CD14-positive monocyte (primary cell): ENCODE results near the gene ZCCHC14. TPM values are rescaled to one million over a fixed set of nuclear protein-coding genes. Genes with fewer than 3 reads are reported as not detected.

Experiments used
- DNase-seq, 3 donors: peaks; one replicate each; pipeline ENCODE4 v3.0.0-alpha.2; 2011 to 2022
- H2AFZ ChIP-seq: 2 replicates; pipeline ENCODE4 v1.6.0; 2012; ENCODE audit warnings: mild to moderate bottlenecking, low read depth, low read length, inconsistent platforms; ENCODE audit not compliant: insufficient read depth, poor library complexity, severe bottlenecking
- H3K27ac ChIP-seq, 2 donors: 1 replicate in 1 of 2; 2 replicates in 1 of 2; pipeline ENCODE4 v1.5.1; 2012 to 2013; ENCODE audit warnings: low read length in 2 of 2, control low read depth in 1 of 2, inconsistent platforms in 1 of 2, low read depth in 1 of 2, mild to moderate bottlenecking in 1 of 2
- H3K27me3 ChIP-seq, 2 donors: one replicate each; pipeline versions ENCODE4 v1.6.0 to v1.6.1; 2011 to 2013; ENCODE audit warnings: low read length in 2 of 2; ENCODE audit not compliant: control insufficient read depth in 2 of 2, insufficient read depth in 2 of 2
- H3K36me3 ChIP-seq, 2 donors: replicated peaks in 1 of 2; 1 replicate in 1 of 2; 2 replicates in 1 of 2; pipeline versions ENCODE4 v1.5.1 to v1.6.1; 2012 to 2013; ENCODE audit warnings: low read length in 2 of 2, control low read depth in 1 of 2, inconsistent platforms in 1 of 2, mild to moderate bottlenecking in 1 of 2; ENCODE audit not compliant: insufficient read depth in 2 of 2, control insufficient read depth in 1 of 2
- H3K4me1 ChIP-seq, 2 donors: 1 replicate in 1 of 2; 2 replicates in 1 of 2; pipeline versions ENCODE4 v1.5.1 to v1.6.1; 2012 to 2013; ENCODE audit warnings: low read length in 2 of 2, control low read depth in 1 of 2, inconsistent platforms in 1 of 2, mild to moderate bottlenecking in 1 of 2, moderate library complexity in 1 of 2; ENCODE audit not compliant: insufficient read depth in 2 of 2, control insufficient read depth in 1 of 2
- H3K4me2 ChIP-seq: replicated peaks from 2 replicates; pipeline ENCODE3; 2012; ENCODE audit warnings: low read length, moderate library complexity, mild to moderate bottlenecking; ENCODE audit not compliant: poor library complexity, severe bottlenecking; ENCODE audit errors: extremely low read depth
- H3K4me3 ChIP-seq, 3 experiments: fragments of 200-600 bp in 1 of 3; sonication (generic) in 1 of 3; replicated peaks in 1 of 3; 1 replicate in 2 of 3; 2 replicates in 1 of 3; pipeline ENCODE4 v1.5.1; 2011 to 2013; ENCODE audit warnings: low read length in 3 of 3, mild to moderate bottlenecking in 3 of 3, control low read depth in 2 of 3, low read depth in 2 of 3, inconsistent platforms in 1 of 3, moderate library complexity in 1 of 3
- H3K79me2 ChIP-seq: 2 replicates; pipeline ENCODE4 v1.6.0; 2012; ENCODE audit warnings: mild to moderate bottlenecking, control low read depth, inconsistent platforms, low read length, moderate library complexity; ENCODE audit not compliant: insufficient read depth
- H3K9ac ChIP-seq: 2 replicates; pipeline ENCODE4 v1.6.0; 2017; ENCODE audit warnings: low read length, mild to moderate bottlenecking; ENCODE audit not compliant: insufficient read depth, poor library complexity, severe bottlenecking
- H3K9me3 ChIP-seq, 2 donors: replicated peaks in 1 of 2; 1 replicate in 1 of 2; 2 replicates in 1 of 2; pipeline versions ENCODE4 v1.5.1 to v1.6.1; 2012 to 2013; ENCODE audit warnings: low read length in 2 of 2, control low read depth in 1 of 2; ENCODE audit not compliant: control insufficient read depth in 1 of 2, insufficient read depth in 1 of 2
- H4K20me1 ChIP-seq: 2 replicates; pipeline ENCODE4 v1.6.0; 2012; ENCODE audit warnings: mild to moderate bottlenecking, low read length, control low read depth, moderate library complexity; ENCODE audit not compliant: insufficient read depth
- H3K27ac Mint-ChIP-seq, 7 donors: one replicate each; pipeline ENCODE4 v1.8.0; 2020; ENCODE audit warnings: mild to moderate bottlenecking in 7 of 7, mixed read lengths in 7 of 7, moderate library complexity in 6 of 7, inconsistent platforms in 2 of 7
- H3K27me3 Mint-ChIP-seq, 3 donors: one replicate each; pipeline ENCODE4 v1.8.0; 2021 to 2022; ENCODE audit warnings: low read depth in 3 of 3, mild to moderate bottlenecking in 3 of 3, mixed read lengths in 3 of 3, moderate library complexity in 3 of 3, inconsistent platforms in 1 of 3
- H3K36me3 Mint-ChIP-seq, 2 donors: one replicate each; pipeline ENCODE4 v1.8.0; 2020; ENCODE audit warnings: mixed read lengths in 2 of 2, inconsistent platforms in 1 of 2, mild to moderate bottlenecking in 1 of 2
- H3K4me1 Mint-ChIP-seq: one replicate; pipeline ENCODE4 v1.8.0; 2020; ENCODE audit warnings: mild to moderate bottlenecking, mixed read lengths
- H3K4me3 Mint-ChIP-seq, 2 donors: one replicate each; pipeline ENCODE4 v1.8.0; 2020; ENCODE audit warnings: mild to moderate bottlenecking in 2 of 2, mixed read lengths in 2 of 2, moderate library complexity in 1 of 2
- H3K9me3 Mint-ChIP-seq, 7 donors: one replicate each; pipeline ENCODE4 v1.8.0; 2020 to 2022; ENCODE audit warnings: mixed read lengths in 7 of 7, mild to moderate bottlenecking in 6 of 7, moderate library complexity in 6 of 7, inconsistent platforms in 2 of 7
- CTCF ChIP-seq: fragments of 200-600 bp; IDR thresholded peaks from one replicate; pipeline ENCODE4 v1.8.0; 2022; ENCODE audit warnings: antibody characterized with exemption, mild to moderate bottlenecking
- WGBS: methylation state at CpG from one replicate; pipeline ENCODE4 v1.1.5; 2013; ENCODE audit warnings: missing lambda C conversion rate; ENCODE audit not compliant: insufficient coverage; 5-methylcytosine and 5-hydroxymethylcytosine counted together
- intact Hi-C, 2 donors: fragments of 100-400 bp; cut with micrococcal nuclease; formaldehyde crosslinking; loops; one replicate each; pipeline versions ENCODE4 v1.15.0 to v1.15.1; 2023
- polyA plus RNA-seq, 3 donors: library from polyadenylated mRNA; depleted of rRNA in 1 of 3; unstranded in 2 of 3; stranded (reverse) in 1 of 3; fragments of 300-500 nt in 2 of 3; fragments of >200 nt in 1 of 3; fragmentation: Illumina TruSeq in 2 of 3; gene quantifications; 1 replicate in 2 of 3; 2 replicates in 1 of 3; pipeline ENCODE4 v1.2.3, GENCODE V29; 2012 to 2021

ZCCHC14 gene
- polyA plus RNA-seq, 3 donors = 0.11 to 4.0 (median 0.22) TPM

- Histone ChIP-seq H3K4me1 (no peaks in the 10 kb centered on the region), H2AFZ (no peak overlapping the region), H3K4me2 (no peak overlapping the region), H3K27me3 (no peaks in the 10 kb centered on the region), H3K9ac (no peak overlapping the region), H3K4me3 (no peak overlapping the region), H3K36me3 (no peaks in the 10 kb centered on the region), H4K20me1 (peaks cover 41% of the 10 kb centered on the region), H3K79me2 (no peaks in the 10 kb centered on the region), H3K27ac (no peak overlapping the region), H3K9me3 (no peaks in the 10 kb centered on the region)
- no peak for TF ChIP-seq CTCF
- DNase-seq = no peak
- WGBS = no CpG with 5 or more reads among the region's 6 CpGs
- intact Hi-C loops = no loop called here
- H3K27ac Mint-ChIP-seq = no peak overlapping the region
- peaks cover 13 to 15% of the 10 kb centered on the region in 2 donors for H3K36me3 Mint-ChIP-seq
- H3K27me3 Mint-ChIP-seq = peaks cover 2% of the 10 kb centered on the region in 3 donors
- no peak overlapping the region for H3K4me3 Mint-ChIP-seq
- no peaks in the 10 kb centered on the region for H3K4me1 Mint-ChIP-seq
- H3K9me3 Mint-ChIP-seq = no peaks in the 10 kb centered on the region
Measured at GRCh38 chr16:87472935-87473334, 19.9 kb downstream of the ZCCHC14 start.

GRCh38 chr16:87472142-87472778 lies 20.6 kb downstream of the ZCCHC14 start:
- H4K20me1 ChIP-seq = peaks cover 36% of the 10 kb centered on the region
- H3K9me3 Mint-ChIP-seq = no peaks in the 10 kb centered on the region
- H3K27me3 ChIP-seq = no peaks in the 10 kb centered on the region
- peaks cover 10 to 15% of the 10 kb centered on the region in 2 donors for H3K36me3 Mint-ChIP-seq
- WGBS = 90% methylated on average over 20 of the region's 22 CpGs
- no peaks in the 10 kb centered on the region for H3K4me1 ChIP-seq
- no peaks in the 10 kb centered on the region for H3K4me1 Mint-ChIP-seq
- H3K4me3 Mint-ChIP-seq = no peak overlapping the region
- H3K79me2 ChIP-seq = no peaks in the 10 kb centered on the region
- no peak for TF ChIP-seq CTCF
- peak overlapping the region in 1 of 7 donors; percentile 63 for H3K27ac Mint-ChIP-seq
- no peak for DNase-seq
- H3K27me3 Mint-ChIP-seq = peaks cover 0 to 2% (median 0%) of the 10 kb centered on the region in 3 donors
- no peaks in the 10 kb centered on the region for H3K36me3 ChIP-seq
- H3K27ac ChIP-seq = no peak overlapping the region
- no peak overlapping the region for H3K9ac ChIP-seq
- H3K4me3 ChIP-seq = no peak overlapping the region
- intact Hi-C loops = no loop called here
- no peak overlapping the region for H2AFZ ChIP-seq
- no peaks in the 10 kb centered on the region for H3K9me3 ChIP-seq
- H3K4me2 ChIP-seq = no peak overlapping the region
